Ovary (tissue), 9 donors: ENCODE measurements around the gene COL18A1. TPM values are rescaled to one million over a fixed set of nuclear protein-coding genes. Genes with fewer than 3 reads are reported as not detected.
"Not testable (repeated sequence)": the region's sequence is repeated elsewhere in the genome, so short reads cannot be mapped to it uniquely, and the experiment has no call there.

ENCODE experiments used
- DNase-seq, 5 donors: peaks; one replicate each; pipeline ENCODE4 v3.0.0-alpha.2; 2019 to 2020
- H3K27ac ChIP-seq, 2 donors: fragments of 200-600 bp; one replicate each; pipeline versions ENCODE4 v1.5.1 to v1.8.0; 2019 to 2022
- H3K27me3 ChIP-seq: fragments of 200-600 bp; one replicate; pipeline ENCODE4 v1.8.0; 2022
- H3K36me3 ChIP-seq: fragments of 200-600 bp; sonication (generic); one replicate; pipeline ENCODE4 v1.5.1; 2019
- H3K4me1 ChIP-seq: one replicate; pipeline ENCODE4 v1.8.1; 2013; ENCODE audit warnings: mild to moderate bottlenecking, moderate library complexity; ENCODE audit not compliant: insufficient read depth
- H3K4me3 ChIP-seq: fragments of 200-600 bp; sonication (generic); one replicate; pipeline ENCODE4 v1.5.1; 2017
- H3K9me3 ChIP-seq, 2 donors: fragments of 200-600 bp in 1 of 2; sonication (generic) in 1 of 2; one replicate each; pipeline versions ENCODE4 v1.5.1 to v1.8.1; 2013 to 2019; ENCODE audit warnings: mild to moderate bottlenecking in 1 of 2, moderate library complexity in 1 of 2
- EP300 ChIP-seq: sonication (generic); formaldehyde crosslinking; IDR thresholded peaks from one replicate; pipeline ENCODE4 v1.6.1; 2017; ENCODE audit warnings: antibody characterized with exemption
- POLR2A ChIP-seq: fragments of 450-650 bp; IDR thresholded peaks from one replicate; pipeline ENCODE4 v1.6.1; 2017; ENCODE audit warnings: antibody characterized with exemption, mild to moderate bottlenecking, moderate library complexity
- WGBS, 3 donors: extraction: QIAGEN DNeasy Blood & Tissue Kit in 1 of 3; methylation state at CpG; one replicate each; pipeline versions ENCODE4 v1.1.5 to v1.1.7; 2013 to 2017; 5-methylcytosine and 5-hydroxymethylcytosine counted together
- intact Hi-C, 4 donors: fragments of 100-400 bp; cut with DNase I; formaldehyde crosslinking; loops; one replicate each; pipeline versions ENCODE4 v1.11.0 to v1.15.1; 2022 to 2023
- polyA plus RNA-seq, 2 donors: library from polyadenylated mRNA; stranded (reverse); fragments of 200-250 nt in 1 of 2; fragments of 350-450 nt in 1 of 2; fragmentation: Illumina TruSeq in 1 of 2; extraction: RNeasy Lipid Tissue Mini Kit (QIAGEN cat#74804) in 1 of 2; gene quantifications; one replicate each; pipeline ENCODE4 v1.2.3, GENCODE V29; 2013 to 2014
- total RNA-seq, 7 donors: library from RNA; depleted of rRNA in 2 of 7; stranded (reverse); fragments of >200 nt in 2 of 7; fragmentation: NEBNext Ultra II Directional in 3 of 7; extraction: Animal tissue kit (Norgen Biotek cat#: 25700) in 3 of 7; gene quantifications; one replicate each; pipeline versions ENCODE4 v1.1.0 to v1.2.4, GENCODE V29; 2016 to 2023
- TF ChIP-seq, protein P1 (sequence below), 3 donors: fragments of 450-650 bp in 2 of 3; fragments of 200-600 bp in 1 of 3; IDR thresholded peaks; one replicate each; pipeline versions ENCODE4 v1.5.1 to v1.8.0; 2016 to 2022; ENCODE audit warnings: antibody characterized with exemption in 3 of 3, mild to moderate bottlenecking in 1 of 3
- donor health status: DM: no; HTN: no; CAD: no; lungs with moderate emphysema.
- donor health status: DM: no; HTN: no; CAD: no.
- donor health status: Bipolar disorder and iron deficiency.
- donor health status: DM: yes; HTN: yes; CAD: no.
- donor health status: DM: no; HTN: no; CAD: no.
- donor health status: DM: yes; HTN: yes; CAD: no.

The COL18A1 gene
- total and polyA plus RNA-seq, 9 donors: 11.1 to 353 (median 268) TPM

GRCh38 chr21:45523411-45524101 is 118.6 kb downstream of the COL18A1 start:
- DNase-seq: peak; percentile 7 to 40 (median 22)
- Histone ChIP-seq H3K36me3 (no peaks in the 10 kb centered on the region), H3K27ac (no peak overlapping the region), H3K9me3 (peaks cover 0 to 5% of the 10 kb centered on the region in 2 donors), H3K27me3 (no peaks in the 10 kb centered on the region), H3K4me3 (no peak overlapping the region), H3K4me1 (peaks cover 4% of the 10 kb centered on the region)
- intact Hi-C loops: no loop called here
- no peak for TF ChIP-seq POLR2A
- TF ChIP-seq EP300: no peak
- TF ChIP-seq, protein P1, sequence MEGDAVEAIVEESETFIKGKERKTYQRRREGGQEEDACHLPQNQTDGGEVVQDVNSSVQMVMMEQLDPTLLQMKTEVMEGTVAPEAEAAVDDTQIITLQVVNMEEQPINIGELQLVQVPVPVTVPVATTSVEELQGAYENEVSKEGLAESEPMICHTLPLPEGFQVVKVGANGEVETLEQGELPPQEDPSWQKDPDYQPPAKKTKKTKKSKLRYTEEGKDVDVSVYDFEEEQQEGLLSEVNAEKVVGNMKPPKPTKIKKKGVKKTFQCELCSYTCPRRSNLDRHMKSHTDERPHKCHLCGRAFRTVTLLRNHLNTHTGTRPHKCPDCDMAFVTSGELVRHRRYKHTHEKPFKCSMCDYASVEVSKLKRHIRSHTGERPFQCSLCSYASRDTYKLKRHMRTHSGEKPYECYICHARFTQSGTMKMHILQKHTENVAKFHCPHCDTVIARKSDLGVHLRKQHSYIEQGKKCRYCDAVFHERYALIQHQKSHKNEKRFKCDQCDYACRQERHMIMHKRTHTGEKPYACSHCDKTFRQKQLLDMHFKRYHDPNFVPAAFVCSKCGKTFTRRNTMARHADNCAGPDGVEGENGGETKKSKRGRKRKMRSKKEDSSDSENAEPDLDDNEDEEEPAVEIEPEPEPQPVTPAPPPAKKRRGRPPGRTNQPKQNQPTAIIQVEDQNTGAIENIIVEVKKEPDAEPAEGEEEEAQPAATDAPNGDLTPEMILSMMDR (IDR thresholded peaks at IDR 0.05): no peak
- WGBS, 3 donors: 85 to 91% (median 89%) methylated on average over 16 of the region's 16 CpGs

DNA sequence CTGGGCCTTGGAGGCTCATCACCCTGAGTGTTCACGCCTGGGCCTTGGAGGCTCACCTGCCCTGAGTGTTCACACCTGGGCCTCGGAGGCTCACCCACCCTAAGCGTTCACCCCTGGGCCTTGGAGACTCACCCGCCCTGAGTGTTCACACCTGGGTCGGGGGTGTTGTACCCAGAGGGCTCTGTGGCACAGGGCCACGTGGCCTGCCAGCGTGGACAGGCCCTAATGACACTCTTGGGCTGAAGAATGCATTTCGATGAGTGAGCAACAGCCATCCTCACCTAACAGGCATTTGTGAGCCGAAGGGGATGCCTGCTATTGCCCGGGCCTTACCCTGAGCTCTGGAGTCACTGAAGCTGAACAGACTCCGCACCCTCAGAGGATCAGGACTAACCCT is 119.8 kb downstream of the COL18A1 start:
- H3K4me3 ChIP-seq: no peak overlapping the region
- intact Hi-C loops: no loop called here
- TF ChIP-seq POLR2A: no peak
- TF ChIP-seq, protein P1 (IDR thresholded peaks at IDR 0.05): no peak
- no peak for TF ChIP-seq EP300
- H3K9me3 ChIP-seq: peaks cover 0 to 5% of the 10 kb centered on the region in 2 donors
- no peak overlapping the region for H3K27ac ChIP-seq
- peaks cover 4% of the 10 kb centered on the region for H3K4me1 ChIP-seq
- H3K27me3 ChIP-seq: no peaks in the 10 kb centered on the region
- 79 to 93% (median 81%) methylated on average over 3 to 11 of the region's 11 CpGs for WGBS, 3 donors
- no peaks in the 10 kb centered on the region for H3K36me3 ChIP-seq
- peak in 3 of 5 donors; percentile 11 to 21 (median 18) for DNase-seq

DNA sequence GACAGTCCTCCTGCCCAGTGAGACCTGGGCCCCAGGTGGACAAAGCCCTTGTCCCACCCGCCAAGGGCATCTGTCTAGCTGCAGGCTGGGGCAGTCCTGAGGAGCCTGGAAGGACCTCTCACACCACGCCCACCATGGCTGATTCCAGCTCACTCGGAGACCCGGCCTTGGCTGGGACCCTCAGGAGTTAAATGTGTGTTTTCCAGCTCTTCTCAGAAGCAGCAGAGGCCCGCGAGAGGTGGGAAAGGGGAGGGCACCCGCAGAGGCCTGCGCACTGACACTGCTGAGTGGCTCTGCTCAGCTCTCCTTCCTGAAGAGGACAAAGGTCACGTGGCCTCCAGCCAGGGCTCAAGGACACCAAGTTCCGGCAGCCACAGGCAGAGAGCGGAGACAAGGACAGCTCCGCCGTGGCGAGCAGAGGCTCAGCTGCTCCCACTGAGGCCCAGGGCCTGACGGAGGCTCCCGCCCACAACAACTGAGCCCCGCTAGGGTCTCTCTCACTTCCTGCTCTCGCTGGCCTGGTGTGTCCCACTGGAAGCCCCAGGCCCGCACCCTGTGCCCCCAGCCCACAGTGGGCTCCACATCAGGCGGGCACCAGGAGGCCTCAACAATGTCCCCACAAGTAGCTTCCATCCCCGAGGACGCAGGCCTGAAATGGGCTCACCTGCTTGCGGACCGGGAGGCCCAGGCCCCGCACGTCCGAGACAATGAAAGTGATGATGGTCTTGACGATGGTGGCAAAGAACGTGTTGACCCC is 120.4 kb downstream of the COL18A1 start:
- H3K27me3 ChIP-seq: no peaks in the 10 kb centered on the region
- no peak overlapping the region for H3K27ac ChIP-seq

GRCh38 chr21:45525910-45526306 is 120.9 kb downstream of the COL18A1 start:
- H3K4me1 ChIP-seq: peaks cover 4% of the 10 kb centered on the region
- WGBS, 3 donors: 90 to 94% (median 93%) methylated on average over 10 to 11 of the region's 11 CpGs
- H3K4me3 ChIP-seq: no peak overlapping the region
- H3K27ac ChIP-seq: no peak overlapping the region
- TF ChIP-seq, protein P1 (IDR thresholded peaks at IDR 0.05): no peak
- TF ChIP-seq POLR2A (no peak), EP300 (no peak)
- DNase-seq: peak in 4 of 5 donors; percentile 9 to 30 (median 16)
- no peaks in the 10 kb centered on the region for H3K9me3 ChIP-seq
- no peaks in the 10 kb centered on the region for H3K36me3 ChIP-seq
- H3K27me3 ChIP-seq: no peaks in the 10 kb centered on the region
- intact Hi-C loops: no loop called here

More for the DNA sequence above, 120.4 kb downstream of the COL18A1 start:
- Histone ChIP-seq H3K4me1 (peaks cover 4% of the 10 kb centered on the region), H3K36me3 (no peaks in the 10 kb centered on the region), H3K9me3 (peaks cover 0 to 5% of the 10 kb centered on the region in 2 donors), H3K4me3 (no peak overlapping the region)
- TF ChIP-seq, protein P1 (IDR thresholded peaks at IDR 0.05): no peak
- TF ChIP-seq EP300: no peak
- no peak for TF ChIP-seq POLR2A
- intact Hi-C loops: no loop called here
- DNase-seq: peak; percentile 57 to 79 (median 61)
- 54 to 72% (median 68%) methylated on average over 27 to 29 of the region's 29 CpGs for WGBS, 3 donors

- H3K9me3 ChIP-seq, H3K4me3 ChIP-seq, H3K27ac ChIP-seq, intact Hi-C loops, H3K27me3 ChIP-seq, H3K36me3 ChIP-seq, H3K4me1 ChIP-seq: not testable (repeated sequence)
- peak in 3 of 5 donors; percentile 4 to 26 (median 12) for DNase-seq
- WGBS, 3 donors: 82 to 89% (median 88%) methylated on average over 15 to 19 of the region's 19 CpGs
Observed at GRCh38 chr21:45527151-45527999, 122.4 kb downstream of the COL18A1 start.
